GM23338 (cell line): ENCODE results near the gene DESI1. TPM values are rescaled to one million over a fixed set of nuclear protein-coding genes. Genes with fewer than 3 reads are reported as not detected.

Experiments used
- CTCF ChIP-seq, 2 experiments: fragments of 200-600 bp in 1 of 2; sonication (generic) in 1 of 2; conservative IDR thresholded peaks; 2 replicates each; pipeline versions ENCODE4 v1.5.1 to v1.6.1; 2016 to 2017; ENCODE audit warnings: antibody characterized with exemption in 2 of 2, low read depth in 2 of 2, mild to moderate bottlenecking in 2 of 2, moderate library complexity in 1 of 2
- ETS1 ChIP-seq: IDR thresholded peaks from 2 replicates; pipeline ENCODE4 v1.6.1; 2016; ENCODE audit warnings: antibody characterized with exemption
- EZH2 ChIP-seq: fragments of 200-600 bp; sonication (generic); IDR thresholded peaks from one replicate; pipeline ENCODE4 v1.8.0; 2017; ENCODE audit warnings: antibody characterized with exemption, mild to moderate bottlenecking, low read depth; ENCODE audit not compliant: unreplicated experiment
- EZH2phosphoT487 ChIP-seq: fragments of 200-600 bp; sonication (generic); IDR thresholded peaks from one replicate; pipeline ENCODE4 v1.8.1; 2018; ENCODE audit warnings: antibody characterized with exemption; ENCODE audit not compliant: unreplicated experiment
- JUNB ChIP-seq: IDR thresholded peaks from one replicate; pipeline ENCODE4 v1.6.1; 2016; ENCODE audit warnings: antibody characterized with exemption; ENCODE audit not compliant: unreplicated experiment
- NANOG ChIP-seq: IDR thresholded peaks from 2 replicates; pipeline ENCODE4 v1.6.1; 2016; ENCODE audit warnings: antibody characterized with exemption, borderline replicate concordance
- ZNF114 ChIP-seq: fragments of 250-450 bp; sonication (Bioruptor Pico); IDR thresholded peaks from 2 replicates; pipeline ENCODE4 v1.5.0; 2020; ENCODE audit warnings: mild to moderate bottlenecking, moderate library complexity
- ZNF462 ChIP-seq: fragments of 250-450 bp; sonication (Bioruptor Pico); IDR thresholded peaks from 2 replicates; pipeline ENCODE4 v1.5.0; 2020; ENCODE audit warnings: mild to moderate bottlenecking, moderate library complexity
- polyA plus RNA-seq: library from polyadenylated mRNA; unstranded; fragments of >200 nt; fragmentation: Nextera tagmentation; extraction: Ambion mirVana; gene quantifications from 2 replicates; pipeline ENCODE4 v1.2.1, GENCODE V29; 2016
- total RNA-seq: library from RNA; depleted of rRNA; stranded (reverse); fragments of >200 nt; shearing (Covaris generic); gene quantifications from 2 replicates; pipeline ENCODE4 v1.2.3, GENCODE V29; 2014

The DESI1 gene
- total and polyA plus RNA-seq, 2 experiments from 2014 or later, result 33.7 to 53.8 TPM

- TF ChIP-seq ZNF462 (CRISPR knock-in tag) (no peak), ZNF114 (CRISPR knock-in tag) (no peak), EZH2 (no peak), CTCF (conservative IDR thresholded peaks at IDR 0.05; ENCODE audit: low read depth in 2 of 2) (no peak), JUNB (no peak), NANOG (no peak), ETS1 (no peak), EZH2phosphoT487 (no peak)
These were observed 56.3 kb downstream of the DESI1 start (continued) for GRCh38 chr22:41564563-41564962.
